ENCODE measurements around the gene CHFR.
"Not testable (repeated sequence)": the region's sequence is repeated elsewhere in the genome, so short reads cannot be mapped to it uniquely, and the experiment has no call there.

The CHFR gene
- 72.3 to 105 (median 90.1) reads per million in 4 donors for total RNA-seq

GRCh38 chr12:132887513-132888351, at the start of gene CHFR:
TSS of gene CHFR (minus strand) at chr12:132887605. CDS start at chr12:132887328, 277 bp downstream.
- DNase-seq = peak; percentile 91 to 99 (median 93)

- not testable (repeated sequence) for DNase-seq
Measured at GRCh38 chr12:132936921-132937320, 49.5 kb upstream of the CHFR start.

- DNase-seq = no peak
Measured at GRCh38 chr12:132936163-132936562, 48.8 kb upstream of the CHFR start.

- no peak for DNase-seq
Measured at GRCh38 chr12:132926415-132926833, 39.0 kb upstream of the CHFR start.

- DNase-seq = no peak
Measured at GRCh38 chr12:132925597-132926414, 38.4 kb upstream of the CHFR start.

- DNase-seq = no peak
Measured at GRCh38 chr12:132924356-132924755, 37.0 kb upstream of the CHFR start.

GRCh38 chr12:132923356-132923909, 36.0 kb upstream of the CHFR start:
- DNase-seq = no peak

- DNase-seq = no peak
Measured at GRCh38 chr12:132922676-132923075, 35.3 kb upstream of the CHFR start.

- no peak for DNase-seq
Measured at GRCh38 chr12:132921685-132922084, 34.3 kb upstream of the CHFR start.

GRCh38 chr12:132918680-132919079, 31.3 kb upstream of the CHFR start:
- no peak for DNase-seq

- DNase-seq = no peak
Measured at GRCh38 chr12:132909030-132909368, 21.6 kb upstream of the CHFR start.

GRCh38 chr12:132908145-132909029, 21.0 kb upstream of the CHFR start:
- DNase-seq = peak; percentile 91 to 97 (median 95)

GRCh38 chr12:132907789-132908144, 20.4 kb upstream of the CHFR start:
- DNase-seq = not testable (repeated sequence)

GRCh38 chr12:132907216-132907615, 19.8 kb upstream of the CHFR start:
- no peak for DNase-seq

- peak; percentile 76 to 89 (median 81) for DNase-seq
Measured at GRCh38 chr12:132904718-132905328, 17.4 kb upstream of the CHFR start.

- no peak for DNase-seq
Measured at GRCh38 chr12:132899033-132899432, 11.6 kb upstream of the CHFR start.

- no peak for DNase-seq
Measured at GRCh38 chr12:132888852-132889251, 1.4 kb upstream of the CHFR start.

GRCh38 chr12:132886529-132887477, 602 bp downstream of the CHFR start:
- DNase-seq = peak in 1 of 5 donors; percentile 18

GRCh38 chr12:132881818-132882217, 5.6 kb downstream of the CHFR start:
- DNase-seq = no peak

- DNase-seq = not testable (repeated sequence)
Measured at GRCh38 chr12:132874620-132875019, 12.8 kb downstream of the CHFR start.

- DNase-seq = no peak
Measured at GRCh38 chr12:132874175-132874574, 13.2 kb downstream of the CHFR start.
